Natural killer cell (primary cell): Measurements from ENCODE around the gene HMGCLL1. TPM values are rescaled to one million over a fixed set of nuclear protein-coding genes. Genes with fewer than 3 reads are reported as not detected.

Experiments
- ATAC-seq, 3 donors: fragments of 150-1000 bp in 2 of 3; fragments of 200-7000 bp in 1 of 3; cut with Tn5 transposase; 1 replicate in 1 of 3; 2 replicates in 2 of 3; pipeline ENCODE4 v1.10.0; 2021; ENCODE audit warnings: mild to moderate bottlenecking in 2 of 3, moderate library complexity in 2 of 3
- DNase-seq, 2 donors: peaks; one replicate each; pipeline versions ENCODE4 v3.0.0 to v3.0.0-alpha.2; 2013 to 2021; ENCODE audit warnings: mixed read lengths in 1 of 2
- H3K27ac ChIP-seq: one replicate; pipeline ENCODE4 v1.5.1; 2013; ENCODE audit warnings: mild to moderate bottlenecking, low read length
- H3K27me3 ChIP-seq: one replicate; pipeline ENCODE4 v1.6.1; 2013; ENCODE audit warnings: low read length; ENCODE audit not compliant: control insufficient read depth, insufficient read depth
- H3K36me3 ChIP-seq: one replicate; pipeline ENCODE4 v1.6.1; 2013; ENCODE audit warnings: low read length; ENCODE audit not compliant: control insufficient read depth, insufficient read depth
- H3K4me1 ChIP-seq: one replicate; pipeline ENCODE4 v1.6.1; 2013; ENCODE audit warnings: low read length; ENCODE audit not compliant: control insufficient read depth, insufficient read depth
- H3K4me3 ChIP-seq: one replicate; pipeline ENCODE4 v1.5.1; 2013; ENCODE audit warnings: low read length
- H3K9me3 ChIP-seq: one replicate; pipeline ENCODE4 v1.6.1; 2013; ENCODE audit warnings: low read length; ENCODE audit not compliant: control insufficient read depth, insufficient read depth
- H3K27ac Mint-ChIP-seq, 2 donors: one replicate each; pipeline ENCODE4 v1.8.0; 2022; ENCODE audit warnings: mild to moderate bottlenecking in 2 of 2, mixed read lengths in 2 of 2, moderate library complexity in 1 of 2
- H3K27me3 Mint-ChIP-seq, 2 donors: one replicate each; pipeline ENCODE4 v1.8.0; 2022; ENCODE audit warnings: low read depth in 2 of 2, mixed read lengths in 2 of 2
- H3K36me3 Mint-ChIP-seq: one replicate; pipeline ENCODE4 v1.8.0; 2022; ENCODE audit warnings: mixed read lengths
- H3K4me1 Mint-ChIP-seq, 2 donors: one replicate each; pipeline ENCODE4 v1.8.0; 2022; ENCODE audit warnings: mixed read lengths in 2 of 2
- H3K4me3 Mint-ChIP-seq: one replicate; pipeline ENCODE4 v1.8.0; 2022; ENCODE audit warnings: mild to moderate bottlenecking, moderate library complexity, mixed read lengths
- H3K9me3 Mint-ChIP-seq, 2 donors: one replicate each; pipeline ENCODE4 v1.8.0; 2022; ENCODE audit warnings: mixed read lengths in 2 of 2
- WGBS: methylation state at CpG from one replicate; pipeline ENCODE4 v1.1.7; 2013; ENCODE audit warnings: missing lambda C conversion rate; ENCODE audit not compliant: insufficient coverage; 5-methylcytosine and 5-hydroxymethylcytosine counted together
- intact Hi-C: fragments of 100-400 bp; cut with micrococcal nuclease; formaldehyde crosslinking; loops from one replicate; pipeline ENCODE4 v1.14.2; 2022
- total RNA-seq, 4 donors: library from RNA; stranded (reverse); fragments of 120-200 nt in 1 of 4; gene quantifications; one replicate each; pipeline versions ENCODE4 v1.2.3 to v1.2.4, GENCODE V29; 2013 to 2022
- TF ChIP-seq, protein P1 (sequence below): fragments of 200-600 bp; IDR thresholded peaks from one replicate; pipeline ENCODE4 v1.8.0; 2022; ENCODE audit warnings: antibody characterized with exemption

HMGCLL1 gene
- total RNA-seq, 3 donors from 2014 or later (not counting 1 experiment from before 2014, with no cell fraction given): not detected

- Histone ChIP-seq H3K36me3 (no peaks in the 10 kb centered on the region), H3K9me3 (no peaks in the 10 kb centered on the region), H3K27me3 (no peaks in the 10 kb centered on the region), H3K4me3 (no peak overlapping the region), H3K4me1 (no peaks in the 10 kb centered on the region), H3K27ac (no peak overlapping the region)
- peaks cover 9 to 14% of the 10 kb centered on the region in 2 donors for H3K9me3 Mint-ChIP-seq
- intact Hi-C loops: no loop called here
- DNase-seq (no peak), ATAC-seq (no peak)
- H3K27me3 Mint-ChIP-seq: no peaks in the 10 kb centered on the region
- H3K27ac Mint-ChIP-seq: no peak overlapping the region
- no peaks in the 10 kb centered on the region for H3K36me3 Mint-ChIP-seq
- TF ChIP-seq, protein P1, sequence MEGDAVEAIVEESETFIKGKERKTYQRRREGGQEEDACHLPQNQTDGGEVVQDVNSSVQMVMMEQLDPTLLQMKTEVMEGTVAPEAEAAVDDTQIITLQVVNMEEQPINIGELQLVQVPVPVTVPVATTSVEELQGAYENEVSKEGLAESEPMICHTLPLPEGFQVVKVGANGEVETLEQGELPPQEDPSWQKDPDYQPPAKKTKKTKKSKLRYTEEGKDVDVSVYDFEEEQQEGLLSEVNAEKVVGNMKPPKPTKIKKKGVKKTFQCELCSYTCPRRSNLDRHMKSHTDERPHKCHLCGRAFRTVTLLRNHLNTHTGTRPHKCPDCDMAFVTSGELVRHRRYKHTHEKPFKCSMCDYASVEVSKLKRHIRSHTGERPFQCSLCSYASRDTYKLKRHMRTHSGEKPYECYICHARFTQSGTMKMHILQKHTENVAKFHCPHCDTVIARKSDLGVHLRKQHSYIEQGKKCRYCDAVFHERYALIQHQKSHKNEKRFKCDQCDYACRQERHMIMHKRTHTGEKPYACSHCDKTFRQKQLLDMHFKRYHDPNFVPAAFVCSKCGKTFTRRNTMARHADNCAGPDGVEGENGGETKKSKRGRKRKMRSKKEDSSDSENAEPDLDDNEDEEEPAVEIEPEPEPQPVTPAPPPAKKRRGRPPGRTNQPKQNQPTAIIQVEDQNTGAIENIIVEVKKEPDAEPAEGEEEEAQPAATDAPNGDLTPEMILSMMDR: no peak
- no peaks in the 10 kb centered on the region for H3K4me1 Mint-ChIP-seq
- no peak overlapping the region for H3K4me3 Mint-ChIP-seq
These were observed 168.3 kb downstream of the HMGCLL1 start for GRCh38 chr6:55410674-55411073.

DNA sequence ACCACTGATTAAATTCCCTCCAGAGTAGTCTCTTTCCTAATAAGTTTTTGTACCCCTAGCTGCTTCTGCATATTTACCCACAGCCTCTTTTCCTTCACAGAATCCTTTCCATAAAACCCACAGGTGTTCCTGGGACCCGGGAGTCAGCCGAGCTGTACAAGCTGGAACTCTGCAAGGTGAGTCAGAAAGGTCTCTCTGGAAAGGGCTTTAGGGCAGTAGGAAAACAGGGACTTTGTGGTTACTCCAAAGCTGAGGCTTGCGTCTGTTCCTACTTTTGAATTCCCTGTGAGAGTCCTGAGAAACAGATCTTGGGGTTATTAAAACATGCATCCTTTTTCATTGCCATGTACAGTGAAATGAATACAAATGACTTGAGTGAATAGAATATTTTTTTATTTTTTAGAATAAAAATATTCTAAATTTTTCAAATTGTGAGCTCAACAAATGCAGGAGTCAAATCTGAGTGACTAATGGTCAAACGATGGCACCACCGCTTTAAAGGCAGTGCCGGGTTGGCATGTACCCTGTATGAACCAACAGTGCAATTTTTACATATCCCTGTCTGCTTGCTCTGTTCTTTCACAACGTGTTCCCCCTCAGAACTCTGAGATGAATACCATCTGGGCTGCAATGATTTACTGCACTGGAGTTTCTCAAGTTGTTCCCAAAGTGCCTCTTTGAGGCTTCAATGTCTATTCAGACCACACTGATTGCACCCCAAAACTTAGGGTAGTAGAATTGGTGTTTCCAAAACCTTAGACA lies 173.3 kb downstream of the HMGCLL1 start:
- Mint-ChIP-seq H3K36me3 (no peaks in the 10 kb centered on the region), H3K9me3 (peaks cover 6 to 12% of the 10 kb centered on the region in 2 donors)

GRCh38 chr6:55399351-55399750 lies 179.6 kb downstream of the HMGCLL1 start:
- Mint-ChIP-seq H3K36me3 (no peaks in the 10 kb centered on the region), H3K27me3 (no peaks in the 10 kb centered on the region), H3K4me3 (no peak overlapping the region), H3K4me1 (no peaks in the 10 kb centered on the region), H3K9me3 (peaks cover 0 to 9% of the 10 kb centered on the region in 2 donors), H3K27ac (no peak overlapping the region)
- no peak overlapping the region for H3K4me3 ChIP-seq
- no peaks in the 10 kb centered on the region for H3K9me3 ChIP-seq
- no peaks in the 10 kb centered on the region for H3K27me3 ChIP-seq
- intact Hi-C loops: no loop called here
- no peak for ATAC-seq
- TF ChIP-seq, protein P1: no peak
- H3K27ac ChIP-seq: no peak overlapping the region
- no peaks in the 10 kb centered on the region for H3K4me1 ChIP-seq
- no peak for DNase-seq
- H3K36me3 ChIP-seq: no peaks in the 10 kb centered on the region
- whole genome bisulfite sequencing: no CpG with 5 or more reads among the region's 1 CpG

More for the DNA sequence above, 173.3 kb downstream of the HMGCLL1 start:
- Mint-ChIP-seq H3K27ac (no peak overlapping the region), H3K27me3 (no peaks in the 10 kb centered on the region), H3K4me3 (no peak overlapping the region), H3K4me1 (no peaks in the 10 kb centered on the region)
- TF ChIP-seq, protein P1: no peak
- no peak for ATAC-seq
- WGBS: 84% methylated on average over 7 of the region's 7 CpGs
- Histone ChIP-seq H3K4me3 (no peak overlapping the region), H3K36me3 (no peaks in the 10 kb centered on the region), H3K27ac (no peak overlapping the region), H3K27me3 (no peaks in the 10 kb centered on the region), H3K9me3 (no peaks in the 10 kb centered on the region), H3K4me1 (no peaks in the 10 kb centered on the region)
- intact Hi-C loops: no loop called here
- no peak for DNase-seq

DNA sequence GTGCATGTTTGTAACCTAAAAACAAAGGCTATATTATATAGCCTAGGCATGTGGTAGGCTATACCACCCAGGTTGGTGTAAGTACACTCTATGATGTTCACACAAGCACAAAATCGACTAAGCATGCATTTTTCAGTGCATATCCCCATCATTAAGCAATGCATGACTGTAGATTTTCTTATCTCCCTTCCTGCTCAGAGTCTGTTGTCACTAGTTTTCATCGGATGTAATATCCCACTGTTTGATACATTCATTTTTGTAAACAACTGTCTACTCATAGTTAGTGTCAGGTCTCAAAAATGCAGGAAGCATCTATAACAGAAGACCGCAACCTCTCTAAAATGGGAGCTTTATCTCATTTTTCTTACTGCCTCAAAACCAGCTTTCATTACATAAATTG lies 181.0 kb downstream of the HMGCLL1 start:
- no peaks in the 10 kb centered on the region for H3K27me3 ChIP-seq
- no peaks in the 10 kb centered on the region for H3K27me3 Mint-ChIP-seq
- 71% methylated on average over 2 of the region's 3 CpGs for whole genome bisulfite sequencing
- no peaks in the 10 kb centered on the region for H3K36me3 ChIP-seq
- no peak overlapping the region for H3K27ac ChIP-seq
- no peak overlapping the region for H3K4me3 Mint-ChIP-seq
- TF ChIP-seq, protein P1: no peak
- ATAC-seq: no peak
- H3K36me3 Mint-ChIP-seq: no peaks in the 10 kb centered on the region
- no peaks in the 10 kb centered on the region for H3K4me1 Mint-ChIP-seq
- no peak overlapping the region for H3K4me3 ChIP-seq
- H3K27ac Mint-ChIP-seq: no peak overlapping the region
- no peaks in the 10 kb centered on the region for H3K4me1 ChIP-seq
- intact Hi-C loops: no loop called here
- H3K9me3 Mint-ChIP-seq: peaks cover 0 to 9% of the 10 kb centered on the region in 2 donors
- no peak for DNase-seq
- H3K9me3 ChIP-seq: no peaks in the 10 kb centered on the region
